PC-3 (cell line): ENCODE data around the gene INSIG1. TPM values are rescaled to one million over a fixed set of nuclear protein-coding genes. Genes with fewer than 3 reads are reported as not detected.

Experiments
- ATAC-seq: fragments of 200-7000 bp; cut with Tn5 transposase; 2 replicates; pipeline ENCODE4 v1.9.1; 2020; ENCODE audit warnings: mild to moderate bottlenecking, moderate library complexity
- BruUV-seq: library from RNA; stranded (reverse); fragments of 400-500 nt; replicated peaks from 2 replicates; lab custom pipeline; 2021; lab: Mats Ljungman, UMichigan
- CTCF ChIA-PET: fragments of 300-600 bp; sonication (Branson Sonifier 250); formaldehyde crosslinking; loops from one replicate; lab custom pipeline; 2022; ENCODE audit warnings: antibody characterized with exemption; lab: Charles Lee
- POLR2A ChIA-PET: fragments of 300-600 bp; sonication (Branson Sonifier 250); formaldehyde crosslinking; loops from one replicate; lab custom pipeline; 2022; ENCODE audit warnings: antibody characterized with exemption; ENCODE audit not compliant: unreplicated experiment; lab: Charles Lee
- DNase-seq: peaks from one replicate; pipeline ENCODE4 v3.0.0-alpha.2; 2015
- H2AFZ ChIP-seq: fragments of 300-600 bp; sonication (generic); 2 replicates; pipeline ENCODE4 v1.6.0; 2016; ENCODE audit warnings: antibody characterized with exemption, low read length
- H3F3A ChIP-seq: fragments of 300-600 bp; sonication (generic); one replicate; pipeline ENCODE4 v1.6.0; 2017; ENCODE audit warnings: antibody characterized with exemption, low read length, control low read depth, mild to moderate bottlenecking; ENCODE audit not compliant: unreplicated experiment
- H3K27ac ChIP-seq: fragments of 300-600 bp; sonication (generic); 2 replicates; pipeline ENCODE4 v1.5.1; 2016; ENCODE audit warnings: mild to moderate bottlenecking, low read length
- H3K27me3 ChIP-seq: fragments of 300-600 bp; sonication (generic); 2 replicates; pipeline ENCODE4 v1.6.1; 2016; ENCODE audit warnings: low read length, mixed read lengths
- H3K36me3 ChIP-seq: fragments of 300-600 bp; sonication (generic); 2 replicates; pipeline ENCODE4 v1.6.1; 2016; ENCODE audit warnings: low read depth, mixed run types, low read length, mixed read lengths
- H3K4me1 ChIP-seq: fragments of 300-600 bp; sonication (generic); 2 replicates; pipeline ENCODE4 v1.5.1; 2016; ENCODE audit warnings: low read length; ENCODE audit not compliant: insufficient read depth
- H3K4me2 ChIP-seq: fragments of 300-600 bp; sonication (generic); 2 replicates; pipeline ENCODE4 v1.6.0; 2016; ENCODE audit warnings: low read length
- H3K4me3 ChIP-seq: fragments of 300-600 bp; sonication (generic); 2 replicates; pipeline ENCODE4 v1.5.1; 2016; ENCODE audit warnings: mild to moderate bottlenecking, low read length, mixed read lengths
- H3K79me2 ChIP-seq: fragments of 300-600 bp; sonication (generic); 2 replicates; pipeline ENCODE4 v1.6.1; 2017; ENCODE audit warnings: low read length, mixed read lengths
- H3K9ac ChIP-seq: fragments of 300-600 bp; sonication (generic); 2 replicates; pipeline ENCODE4 v1.6.0; 2016; ENCODE audit warnings: mild to moderate bottlenecking, low read length
- H3K9me2 ChIP-seq: fragments of 300-600 bp; sonication (generic); replicated peaks from 2 replicates; pipeline ENCODE4 v1.6.1; 2016; ENCODE audit warnings: mixed run types, low read length, mixed read lengths
- H3K9me3 ChIP-seq: fragments of 300-600 bp; sonication (generic); 2 replicates; pipeline ENCODE4 v1.6.1; 2016; ENCODE audit warnings: low read length, mixed read lengths
- H4K20me1 ChIP-seq: fragments of 300-600 bp; sonication (generic); 2 replicates; pipeline ENCODE4 v1.6.1; 2016; ENCODE audit warnings: low read length, mixed read lengths
- EZH2 ChIP-seq: fragments of 300-600 bp; sonication (generic); IDR thresholded peaks from one replicate; pipeline ENCODE4 v1.6.1; 2017; ENCODE audit warnings: antibody characterized with exemption, mild to moderate bottlenecking, low read length; ENCODE audit not compliant: unreplicated experiment
- EZH2phosphoT487 ChIP-seq: fragments of 300-600 bp; sonication (generic); IDR thresholded peaks from 2 replicates; pipeline ENCODE4 v1.6.1; 2018; ENCODE audit warnings: mild to moderate bottlenecking, antibody characterized with exemption, low read length, borderline replicate concordance
- intact Hi-C: fragments of 100-400 bp; cut with micrococcal nuclease; formaldehyde crosslinking; loops from 2 replicates; pipeline ENCODE4 v1.9.0; 2023
- total RNA-seq: library from RNA; depleted of rRNA; stranded (reverse); fragments of >200 nt; gene quantifications from 2 replicates; pipeline ENCODE4 v1.2.3, GENCODE V29; 2014
- TF ChIP-seq, protein P1 (sequence below): fragments of 300-600 bp; sonication (generic); conservative IDR thresholded peaks from 2 replicates; pipeline ENCODE4 v1.5.1; 2017; ENCODE audit warnings: antibody characterized with exemption, low read depth, mild to moderate bottlenecking, low read length

The INSIG1 gene
- total RNA-seq, 1 experiment from 2014 or later = 83.3 TPM

DNA sequence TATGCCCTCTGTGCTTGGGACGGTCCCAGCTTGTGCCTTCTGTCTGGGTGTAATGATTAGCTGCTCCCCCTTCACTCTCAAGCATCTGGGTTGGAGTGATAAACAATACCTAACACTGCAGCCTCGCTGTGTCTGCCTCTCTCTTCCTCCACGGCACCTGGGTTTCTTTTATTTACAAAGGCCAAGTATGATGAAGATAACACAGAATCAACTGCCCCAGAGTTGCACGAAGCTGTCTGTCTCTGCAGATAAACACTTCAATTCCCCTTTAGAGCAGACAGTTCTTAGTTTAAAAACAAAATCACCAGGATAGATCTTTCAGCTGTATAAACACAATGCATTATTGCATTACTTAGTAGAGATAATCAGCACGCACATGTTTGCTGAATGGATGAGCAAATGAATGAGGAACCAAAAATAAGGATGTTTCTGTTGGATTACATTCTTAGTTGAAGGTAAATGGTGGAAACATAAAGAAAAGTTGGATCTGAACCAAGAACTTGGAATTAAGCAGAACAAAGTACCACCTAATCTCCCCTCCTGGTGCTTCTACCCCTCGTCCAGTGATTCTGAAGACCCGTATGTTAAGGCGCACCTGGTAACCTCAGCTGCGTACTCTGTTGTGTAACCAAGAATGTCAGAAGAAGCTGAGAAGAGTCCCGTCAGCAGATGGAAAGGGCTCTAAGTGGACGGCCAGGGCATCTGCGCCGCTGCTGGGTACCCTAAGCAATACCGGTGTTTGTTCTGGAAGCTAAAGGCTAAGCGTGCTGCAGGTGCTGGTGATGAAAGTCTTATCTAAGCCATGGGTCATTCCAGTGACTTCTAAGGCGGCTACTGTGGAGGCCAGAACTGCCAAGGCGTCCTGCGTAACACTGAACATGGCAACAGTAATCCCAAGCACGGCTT, 26.6 kb downstream of the INSIG1 start:
- Histone ChIP-seq H3K9ac (no peak overlapping the region), H3K9me2 (no peaks in the 10 kb centered on the region), H4K20me1 (no peaks in the 10 kb centered on the region), H3K27ac (no peak overlapping the region), H2AFZ (no peak overlapping the region), H3K4me1 (no peaks in the 10 kb centered on the region), H3K27me3 (no peaks in the 10 kb centered on the region), H3K79me2 (no peaks in the 10 kb centered on the region), H3K4me2 (no peak overlapping the region), H3K36me3 (no peaks in the 10 kb centered on the region), H3K4me3 (no peak overlapping the region), H3F3A (no peaks in the 10 kb centered on the region), H3K9me3 (no peaks in the 10 kb centered on the region)
- DNase-seq (no peak), ATAC-seq (no peak)
- TF ChIP-seq EZH2phosphoT487 (no peak), EZH2 (no peak)
- TF ChIP-seq, protein P1, sequence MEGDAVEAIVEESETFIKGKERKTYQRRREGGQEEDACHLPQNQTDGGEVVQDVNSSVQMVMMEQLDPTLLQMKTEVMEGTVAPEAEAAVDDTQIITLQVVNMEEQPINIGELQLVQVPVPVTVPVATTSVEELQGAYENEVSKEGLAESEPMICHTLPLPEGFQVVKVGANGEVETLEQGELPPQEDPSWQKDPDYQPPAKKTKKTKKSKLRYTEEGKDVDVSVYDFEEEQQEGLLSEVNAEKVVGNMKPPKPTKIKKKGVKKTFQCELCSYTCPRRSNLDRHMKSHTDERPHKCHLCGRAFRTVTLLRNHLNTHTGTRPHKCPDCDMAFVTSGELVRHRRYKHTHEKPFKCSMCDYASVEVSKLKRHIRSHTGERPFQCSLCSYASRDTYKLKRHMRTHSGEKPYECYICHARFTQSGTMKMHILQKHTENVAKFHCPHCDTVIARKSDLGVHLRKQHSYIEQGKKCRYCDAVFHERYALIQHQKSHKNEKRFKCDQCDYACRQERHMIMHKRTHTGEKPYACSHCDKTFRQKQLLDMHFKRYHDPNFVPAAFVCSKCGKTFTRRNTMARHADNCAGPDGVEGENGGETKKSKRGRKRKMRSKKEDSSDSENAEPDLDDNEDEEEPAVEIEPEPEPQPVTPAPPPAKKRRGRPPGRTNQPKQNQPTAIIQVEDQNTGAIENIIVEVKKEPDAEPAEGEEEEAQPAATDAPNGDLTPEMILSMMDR = no peak
- POLR2A ChIA-PET = no interaction called here
- CTCF ChIA-PET = no interaction called here
- intact Hi-C loops = no loop called here
- BruUV-seq = no TSS peak

DNA sequence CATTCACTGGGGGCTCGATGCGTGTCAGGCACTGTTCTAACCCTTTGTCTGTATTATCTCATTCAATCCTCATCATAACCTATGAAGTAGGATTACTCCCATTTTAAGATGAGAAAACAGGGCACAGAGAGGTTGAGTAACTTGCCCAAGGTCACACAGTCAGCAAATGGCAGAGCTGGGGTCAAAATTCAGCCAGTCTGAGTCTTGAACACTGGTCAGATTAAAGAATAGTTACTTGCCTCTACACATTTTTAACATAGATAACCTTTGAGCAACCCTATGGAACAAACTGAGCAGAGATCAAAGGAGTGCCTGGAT, 27.2 kb downstream of the INSIG1 start:
- Histone ChIP-seq H3K9ac (no peak overlapping the region), H3K4me3 (no peak overlapping the region), H3K4me2 (no peak overlapping the region), H3K27me3 (no peaks in the 10 kb centered on the region), H3K27ac (no peak overlapping the region), H3K9me2 (no peaks in the 10 kb centered on the region), H3K4me1 (no peaks in the 10 kb centered on the region), H3K36me3 (no peaks in the 10 kb centered on the region), H2AFZ (no peak overlapping the region), H4K20me1 (no peaks in the 10 kb centered on the region), H3F3A (no peaks in the 10 kb centered on the region), H3K79me2 (no peaks in the 10 kb centered on the region), H3K9me3 (no peaks in the 10 kb centered on the region)
- ATAC-seq = no peak
- no peak for DNase-seq
- POLR2A ChIA-PET = no interaction called here
- no peak for TF ChIP-seq EZH2phosphoT487
- CTCF ChIA-PET = no interaction called here
- intact Hi-C loops = no loop called here
- BruUV-seq = no TSS peak

DNA sequence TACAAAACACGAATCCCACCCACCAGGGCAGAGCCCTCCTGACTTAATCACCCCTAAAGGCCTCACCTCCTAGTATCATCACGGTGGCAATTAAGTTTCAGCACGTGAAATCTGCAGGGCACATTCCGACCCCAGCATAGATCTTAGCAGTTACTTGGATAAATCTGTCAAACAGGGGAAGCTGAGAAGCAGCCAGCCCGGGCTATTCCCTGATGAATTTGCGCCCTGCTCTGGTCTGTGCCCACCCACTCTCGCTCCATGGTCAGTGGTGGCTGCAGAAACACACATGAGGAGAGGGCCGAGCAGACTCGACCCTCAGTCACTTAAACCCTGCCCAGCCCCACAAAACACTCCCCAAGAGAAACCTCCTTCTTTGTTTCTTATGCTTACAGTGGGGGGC, 28.7 kb downstream of the INSIG1 start:
- ChIA-PET CTCF (no interaction called here), POLR2A (no interaction called here)
- no peak overlapping the region for H3K4me3 ChIP-seq
- no peaks in the 10 kb centered on the region for H3K9me3 ChIP-seq
- H4K20me1 ChIP-seq = no peaks in the 10 kb centered on the region
- intact Hi-C loops = no loop called here
- no peaks in the 10 kb centered on the region for H3K36me3 ChIP-seq
- no peaks in the 10 kb centered on the region for H3F3A ChIP-seq
- peaks cover under 1% of the 10 kb centered on the region; the same call in 1 of the 2 replicates for H3K27me3 ChIP-seq
- H3K79me2 ChIP-seq = no peaks in the 10 kb centered on the region
- no peak overlapping the region for H3K4me2 ChIP-seq
- ATAC-seq (no peak), DNase-seq (no peak)
- H3K9me2 ChIP-seq = no peaks in the 10 kb centered on the region
- no peaks in the 10 kb centered on the region for H3K4me1 ChIP-seq
- no peak overlapping the region for H3K9ac ChIP-seq
- H3K27ac ChIP-seq = no peak overlapping the region
- no peak overlapping the region for H2AFZ ChIP-seq
- TF ChIP-seq EZH2 (no peak), EZH2phosphoT487 (no peak)
- TF ChIP-seq, protein P1 = no peak
- no TSS peak for BruUV-seq
